NCI-H69 (cell line): ENCODE results near the gene PAK6.

Source experiments
- DNase-seq: peaks from one replicate; lab custom pipeline; 2025; lab: John Stamatoyannopoulos, UW

The PAK6 gene

DNA sequence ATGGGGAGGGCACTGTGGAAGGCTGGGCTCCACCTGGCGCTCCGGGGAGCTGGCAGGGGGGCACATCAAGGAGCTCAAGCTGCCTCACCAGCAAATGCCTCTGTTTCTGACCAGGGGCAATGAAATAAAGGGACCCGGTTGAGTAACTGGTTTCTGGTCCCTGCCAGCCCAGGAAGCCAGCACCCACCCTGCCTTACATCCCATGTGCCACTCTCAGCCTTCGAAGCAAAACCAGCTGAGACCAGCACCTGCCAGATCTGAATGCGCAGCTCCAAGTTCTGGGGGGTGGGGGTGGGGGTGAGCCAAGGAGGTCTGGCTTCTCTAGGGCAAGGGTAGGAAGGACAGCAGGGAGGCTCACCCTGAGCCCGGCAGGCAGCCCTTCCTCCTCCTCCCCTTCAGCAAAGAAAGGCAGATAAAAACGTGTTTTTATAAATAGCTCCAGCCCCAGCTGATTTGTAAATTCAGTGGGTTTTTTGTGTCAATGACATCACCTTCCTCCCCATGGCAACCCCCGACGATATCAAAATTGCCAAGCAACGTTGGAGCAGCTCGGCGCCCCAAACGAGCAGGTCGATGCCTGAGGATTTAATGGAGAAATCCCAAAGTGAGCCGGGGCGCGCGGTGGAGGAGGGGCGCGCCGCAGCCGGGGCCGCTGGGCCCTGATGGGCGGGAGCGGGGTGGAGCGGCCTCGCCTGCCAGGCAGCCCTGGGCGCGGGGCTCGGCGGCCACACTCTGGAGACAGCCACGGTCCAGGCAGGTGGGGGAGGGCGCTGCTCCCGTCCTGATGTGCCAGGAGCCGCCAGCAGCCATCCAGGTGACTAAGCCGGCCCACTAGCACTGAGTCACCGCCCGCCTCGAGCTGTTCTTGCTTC is at the start of gene PAK6:
PAK6 (plus strand) TSS at position 532 of the 872 bp plus-strand sequence. CDS start 25,723 bp downstream, outside the sequence.
- peak; percentile 82 for DNase-seq

DNA sequence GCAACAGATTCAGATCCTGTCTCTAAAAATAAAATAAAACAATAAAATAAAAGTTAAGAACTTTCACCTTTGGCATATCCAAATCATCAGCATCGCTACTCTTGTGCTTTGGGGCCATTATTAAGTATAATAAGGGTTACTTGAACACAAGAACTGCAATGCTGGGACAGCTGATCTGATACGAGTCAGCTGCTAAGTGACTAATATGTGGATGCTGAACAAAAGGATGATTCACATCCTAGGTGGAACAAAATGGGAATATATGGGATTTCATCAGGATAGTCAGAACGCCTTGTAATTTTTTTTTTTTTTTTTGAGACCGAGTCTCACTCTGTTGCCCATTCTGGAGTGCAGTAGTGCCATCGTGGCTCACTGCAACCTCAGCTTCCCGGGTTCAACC is 48.3 kb upstream of the PAK6 start:
- no peak for DNase-seq

DNA sequence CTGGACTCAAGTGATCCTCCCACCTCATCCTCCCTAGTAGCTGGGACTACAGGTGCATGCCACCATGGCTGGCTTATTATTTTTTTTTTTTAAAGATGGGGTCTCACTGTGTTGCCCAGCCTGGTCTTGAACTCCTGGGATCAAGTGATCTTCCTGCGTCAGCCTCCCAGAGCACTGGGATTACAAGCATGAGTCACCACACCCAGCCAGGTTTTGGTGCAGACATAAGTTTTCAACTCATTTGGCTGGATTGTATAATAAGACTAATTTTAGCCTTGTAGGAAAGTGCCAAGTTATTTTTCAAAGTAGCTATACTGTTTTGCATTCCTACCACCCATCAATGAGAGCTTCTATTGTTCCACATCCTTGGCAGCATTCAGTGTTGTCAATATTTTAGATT is 45.9 kb upstream of the PAK6 start:
- DNase-seq, result no peak

DNA sequence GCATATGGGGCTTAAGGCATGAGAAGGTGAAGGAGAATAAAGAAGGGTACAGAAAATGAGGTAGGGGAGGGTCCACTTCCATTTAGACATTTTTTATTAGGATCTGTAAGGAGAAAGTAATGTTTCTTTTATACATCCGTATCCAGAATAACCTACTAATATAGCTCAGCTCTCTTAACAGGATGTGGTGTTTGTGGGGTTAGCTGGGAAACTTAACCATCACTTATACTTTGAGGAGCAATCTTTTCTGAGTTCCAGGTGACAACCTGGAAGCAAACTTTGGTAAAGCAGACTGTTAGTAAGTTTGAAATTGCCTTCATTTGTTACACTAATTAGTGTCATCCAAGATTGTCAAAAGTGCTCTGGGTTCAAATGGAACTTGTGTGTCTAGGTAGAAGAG is 41.4 kb upstream of the PAK6 start:
- no peak for DNase-seq

DNA sequence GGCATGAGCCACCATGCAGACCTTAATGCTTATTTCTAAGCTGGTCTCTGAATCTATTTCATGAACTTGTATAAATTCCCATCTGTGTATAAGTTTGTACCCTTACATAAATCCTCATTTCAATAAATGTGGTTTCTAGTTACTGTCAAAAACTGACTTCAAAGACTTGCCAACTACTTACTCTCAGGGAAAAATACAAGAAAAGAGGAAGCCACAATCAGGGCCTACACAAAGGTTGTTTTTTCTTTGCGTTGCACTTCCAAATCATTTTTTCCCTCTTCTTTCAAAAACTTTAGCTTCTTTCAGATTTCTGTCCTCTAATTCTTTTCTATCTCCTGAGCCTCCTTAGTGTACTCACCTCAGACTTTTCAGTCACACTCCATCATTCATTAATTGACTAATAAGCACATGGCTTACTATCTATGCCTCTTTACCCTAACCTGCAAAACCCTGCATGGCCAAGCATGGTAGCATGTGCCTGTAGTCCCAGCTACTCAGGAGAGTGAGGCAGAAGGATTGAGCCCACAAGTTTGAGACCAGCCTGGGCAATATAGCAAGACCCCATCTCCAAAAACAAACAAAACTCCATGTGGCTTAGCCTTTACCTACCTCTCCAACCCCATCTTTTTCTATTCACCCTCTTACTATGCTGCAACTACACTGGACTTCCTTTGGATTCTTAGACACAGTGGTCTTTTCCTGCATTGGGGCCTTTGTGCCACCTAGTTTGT is 40.3 kb upstream of the PAK6 start:
- DNase-seq, result no peak

DNA sequence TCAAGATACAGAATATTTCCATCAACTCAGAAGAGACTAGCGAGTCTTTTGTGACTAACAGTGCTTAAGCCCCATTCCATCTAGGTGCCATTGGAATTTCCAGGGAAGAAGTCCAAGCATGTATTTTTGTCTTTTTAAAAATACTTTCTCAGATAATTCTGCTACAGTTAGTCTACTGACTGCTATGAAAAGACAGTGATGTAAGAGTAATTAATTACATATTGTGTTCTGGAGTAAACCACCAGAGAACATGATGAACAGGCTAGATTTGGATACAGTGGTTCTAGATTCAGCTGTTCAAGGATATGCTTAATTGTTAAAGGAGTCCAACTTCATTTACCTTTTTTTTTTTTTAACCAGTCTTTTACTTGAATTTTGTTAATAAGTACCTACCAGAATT is 34.8 kb upstream of the PAK6 start:
- no peak for DNase-seq

DNA sequence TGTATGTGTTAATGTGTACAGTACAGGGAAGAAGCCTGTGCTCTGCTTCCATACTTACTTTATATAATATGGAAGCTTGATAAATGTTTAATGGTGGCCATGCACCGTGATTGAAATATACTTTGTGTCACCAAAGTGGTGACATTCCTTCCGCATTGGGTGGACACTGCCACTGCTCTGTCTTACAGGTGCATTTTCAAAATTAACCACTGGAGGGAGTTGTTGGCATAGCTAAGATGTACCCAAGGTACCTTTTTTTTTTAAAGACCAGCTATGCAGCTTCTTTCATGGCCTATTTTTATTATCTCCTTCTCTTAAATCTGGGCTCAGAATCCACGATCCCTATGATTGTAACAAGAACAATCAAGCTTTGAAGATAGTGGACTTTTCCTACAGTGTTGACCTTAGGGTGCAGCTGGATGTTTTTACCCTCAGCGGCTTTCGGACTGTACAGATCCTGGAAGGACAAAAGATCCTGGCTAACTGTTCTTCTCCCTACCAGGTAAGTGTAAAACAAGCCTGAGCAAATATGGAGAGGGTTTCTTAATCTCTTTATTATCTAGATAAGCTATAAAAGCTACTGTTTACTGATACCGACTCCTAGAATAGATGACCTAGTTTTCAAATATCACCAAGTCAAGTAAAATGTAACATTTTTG is 21.6 kb upstream of the PAK6 start:
- DNase-seq, result peak; percentile 79

DNA sequence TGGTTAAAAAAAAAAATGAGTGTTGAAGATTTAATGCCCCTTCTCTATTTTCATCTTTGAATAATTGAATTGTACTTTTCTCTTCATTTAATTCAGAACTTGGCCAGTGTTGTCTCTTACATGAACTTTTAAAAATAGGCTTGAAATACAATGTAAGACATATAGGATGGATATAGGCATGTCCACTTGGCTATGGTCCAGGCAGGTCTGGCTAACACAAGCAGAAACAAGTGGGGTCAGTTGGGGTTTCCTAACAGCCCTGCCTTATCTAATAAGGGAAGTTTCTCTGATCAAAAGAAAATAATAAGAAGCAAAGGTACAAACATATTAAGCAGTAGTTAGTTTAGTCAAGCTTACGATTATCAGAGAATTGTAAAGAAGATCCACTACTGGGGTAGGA is 19.1 kb upstream of the PAK6 start:
- DNase-seq, result no peak

DNA sequence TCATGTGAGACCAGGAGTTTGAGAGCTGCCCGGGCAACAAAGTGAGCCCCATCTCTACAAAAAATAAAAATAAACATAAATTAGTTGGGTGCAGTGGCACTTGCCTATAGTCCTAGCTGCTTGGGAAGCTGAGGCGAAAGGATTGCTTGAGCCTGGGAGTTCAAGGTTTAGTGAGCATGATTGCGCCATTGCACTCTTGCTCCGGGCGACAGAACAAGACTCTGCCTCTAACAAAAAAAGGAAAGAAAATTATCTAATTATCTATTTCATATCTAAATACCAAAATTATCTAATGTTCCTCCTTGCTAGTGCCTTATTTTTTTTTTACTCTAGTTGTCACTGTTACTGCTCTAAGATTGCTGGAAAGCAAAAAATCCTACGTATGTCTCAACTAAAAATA is 16.7 kb upstream of the PAK6 start:
- DNase-seq, result no peak

DNA sequence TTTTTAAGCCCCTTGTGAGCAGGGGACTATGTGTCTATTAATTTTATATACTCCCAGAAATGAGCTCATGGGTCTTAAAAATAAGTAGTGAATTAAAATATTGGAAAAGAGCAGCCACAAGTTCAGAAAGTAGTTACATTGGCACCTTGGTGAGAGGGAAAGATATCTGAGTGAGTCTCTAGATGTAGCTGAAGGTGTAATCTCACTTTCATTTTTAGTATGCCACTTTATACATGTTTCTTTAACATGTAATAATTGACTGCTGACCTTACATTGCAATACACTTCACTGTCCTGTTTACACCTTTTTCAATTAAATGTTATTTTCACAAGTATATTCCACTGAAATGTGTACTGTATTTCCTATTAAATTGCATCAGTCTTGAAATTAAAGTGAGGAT is 12.1 kb upstream of the PAK6 start:
- DNase-seq, result no peak

DNA sequence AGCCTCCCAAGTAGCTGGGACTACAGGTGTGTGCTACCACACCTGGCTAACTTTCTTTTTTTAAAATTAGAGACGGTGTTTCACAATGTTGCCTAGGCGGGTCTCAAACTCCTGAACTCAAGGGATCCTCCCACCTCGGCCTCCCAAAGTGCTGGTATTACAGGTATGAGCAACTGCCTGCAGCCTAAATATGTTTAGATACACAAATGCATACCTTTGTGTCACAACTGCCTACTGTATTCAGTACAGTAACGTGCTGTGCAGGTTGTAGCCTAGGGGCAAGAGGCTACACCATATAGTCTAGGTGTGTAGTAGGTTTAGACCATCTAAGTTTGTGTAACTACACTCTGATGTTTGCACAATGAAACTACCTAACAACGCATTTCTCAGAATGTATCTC is 9.5 kb upstream of the PAK6 start:
- no peak for DNase-seq

DNA sequence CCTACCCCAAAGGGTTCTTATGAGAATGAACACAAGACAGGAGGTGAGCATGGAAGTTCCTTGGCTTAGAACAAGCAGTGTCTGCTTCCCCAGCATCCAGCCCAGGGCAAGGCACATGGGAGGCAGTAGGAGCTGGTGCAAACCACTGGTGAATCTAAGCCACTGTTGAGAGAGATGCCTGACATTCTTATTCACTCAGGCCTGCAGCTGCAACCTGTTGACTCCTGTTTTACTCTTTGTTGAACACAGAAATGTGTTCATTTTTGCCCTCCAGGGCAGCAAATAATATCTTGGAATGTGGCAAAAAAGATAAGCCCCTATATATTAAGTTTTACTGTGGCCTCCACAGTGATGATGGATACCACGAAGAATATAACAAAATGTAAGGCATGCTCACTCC is 8.9 kb upstream of the PAK6 start:
- DNase-seq, result no peak

DNA sequence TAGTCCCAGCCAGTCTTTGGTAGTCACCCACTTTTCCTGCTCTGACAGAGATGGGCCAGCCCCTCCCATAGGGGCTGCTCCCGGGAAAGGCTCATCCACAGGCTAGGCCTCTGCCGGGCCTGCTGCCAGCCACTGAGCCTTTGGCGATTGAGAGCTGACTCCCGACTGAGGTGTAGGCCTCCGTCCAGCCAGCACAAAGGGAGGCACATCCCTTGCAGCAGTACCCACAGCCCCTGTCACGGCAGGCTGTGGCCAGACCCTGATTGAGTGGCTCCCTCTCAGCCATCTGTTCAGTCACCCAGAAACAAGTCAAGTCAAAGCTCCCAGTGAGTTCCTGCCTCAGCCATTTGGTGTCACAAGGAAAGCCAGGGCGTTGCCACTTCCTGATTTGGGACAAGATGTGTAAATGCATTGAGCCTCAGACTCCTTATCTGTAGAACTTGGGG is 6.2 kb upstream of the PAK6 start:
- no peak for DNase-seq

DNA sequence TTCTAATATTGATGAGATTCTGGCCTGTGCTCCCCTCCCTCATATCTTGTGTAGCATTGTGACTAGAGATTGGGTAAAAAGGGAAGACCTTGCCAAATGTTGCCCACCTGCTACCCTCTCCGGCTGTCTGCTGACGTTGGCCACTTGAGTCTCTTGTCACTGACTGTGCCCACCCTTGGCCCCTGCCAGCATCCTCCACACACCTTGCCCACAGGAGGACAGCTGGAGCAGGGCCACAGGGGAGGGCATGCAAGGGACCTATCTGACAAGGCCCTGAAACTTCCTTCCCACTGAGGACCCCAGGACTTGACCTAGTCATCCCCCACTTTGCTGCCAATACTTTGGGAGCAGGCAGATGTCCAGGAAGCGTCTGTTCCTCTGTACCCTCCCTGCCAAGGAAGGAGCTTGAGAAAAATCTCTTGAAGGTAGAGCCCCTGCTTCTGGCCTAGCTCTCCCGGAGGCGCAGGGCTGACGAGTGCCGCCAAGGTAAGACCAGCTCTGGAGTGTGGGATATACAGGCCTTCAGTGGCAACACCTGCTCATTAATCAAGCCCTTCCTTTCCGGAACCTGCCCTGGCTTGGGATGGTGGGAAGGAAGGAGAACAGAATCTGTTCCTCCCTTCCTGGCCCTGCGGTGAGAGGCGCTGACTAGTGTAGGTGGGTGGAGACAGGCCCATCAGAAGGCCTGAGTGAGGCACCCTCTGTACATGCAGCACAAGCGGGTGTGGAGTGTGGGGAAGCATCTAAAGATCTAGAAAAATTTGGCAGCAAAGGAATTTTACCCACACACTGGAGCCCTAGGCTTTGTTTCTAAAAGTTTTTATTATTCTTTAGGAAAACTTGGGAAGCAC is 4.9 kb upstream of the PAK6 start:
- no peak for DNase-seq

DNA sequence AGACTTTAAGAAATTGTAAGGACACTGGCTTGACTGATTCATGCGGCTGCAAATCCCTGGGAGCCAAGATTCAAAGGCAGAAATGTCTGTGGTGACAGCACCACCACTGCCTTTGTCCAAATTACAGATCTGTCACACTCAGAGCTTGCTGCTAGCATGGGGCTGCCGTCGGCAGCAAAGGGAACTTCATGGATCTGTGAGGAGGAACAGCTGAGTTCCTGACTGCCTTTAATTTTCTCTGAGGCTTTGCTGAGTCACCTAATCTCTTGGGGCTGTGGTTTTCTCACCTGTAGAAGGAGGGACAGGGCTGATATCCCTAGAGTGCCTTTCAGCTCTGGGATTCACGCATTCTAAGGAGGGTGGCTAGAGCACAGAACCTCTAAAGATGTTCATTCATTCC is 4.1 kb upstream of the PAK6 start:
- no peak for DNase-seq

DNA sequence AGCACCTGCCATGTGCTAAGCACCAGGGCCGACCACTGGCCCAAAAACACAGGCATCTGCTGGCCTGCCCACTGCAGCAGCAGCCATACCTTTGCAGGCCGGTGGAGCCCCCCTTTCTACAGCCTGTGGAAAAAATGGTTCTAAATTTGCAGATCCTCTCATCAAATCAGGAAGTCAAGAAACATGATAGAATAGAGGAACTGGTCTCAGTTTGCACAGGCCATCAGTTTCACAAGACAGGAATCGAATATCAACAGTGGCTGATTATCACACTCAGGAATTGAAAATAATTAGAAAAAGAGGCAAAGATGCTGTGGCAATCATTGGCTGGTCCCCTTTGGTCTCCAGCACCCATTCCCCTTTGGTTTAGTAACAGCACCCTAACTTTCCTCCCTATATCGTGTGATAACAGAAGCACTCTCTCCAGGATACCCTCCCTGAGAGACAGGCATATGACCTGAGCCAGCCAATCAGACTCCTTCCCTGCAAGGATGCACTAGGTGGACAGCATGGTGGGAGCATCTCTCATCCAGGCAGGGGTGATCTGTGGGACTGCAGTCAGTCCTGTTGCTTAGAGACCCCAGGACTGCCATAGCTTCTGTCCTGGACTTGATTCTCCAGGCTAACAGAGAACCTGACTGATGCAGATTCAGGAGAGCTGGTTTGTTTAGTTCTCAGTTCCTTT is 3.5 kb upstream of the PAK6 start:
- DNase-seq, result peak; percentile 21

DNA sequence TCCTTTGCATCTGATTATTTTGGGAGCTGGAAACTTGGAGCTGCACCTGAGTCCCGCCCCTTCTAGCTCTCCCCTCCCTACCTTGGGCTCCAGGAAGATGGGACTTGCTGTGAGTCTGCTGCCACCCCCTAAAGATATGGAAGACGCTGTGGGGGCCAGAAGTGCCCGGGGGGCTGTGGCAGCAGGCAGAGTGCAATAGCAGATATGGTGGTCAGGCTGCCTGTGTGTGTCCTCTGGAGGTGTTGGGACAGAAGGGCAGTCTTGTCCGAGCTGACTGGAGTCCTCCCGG is 485 bp downstream of the PAK6 start:
- no peak for DNase-seq

DNA sequence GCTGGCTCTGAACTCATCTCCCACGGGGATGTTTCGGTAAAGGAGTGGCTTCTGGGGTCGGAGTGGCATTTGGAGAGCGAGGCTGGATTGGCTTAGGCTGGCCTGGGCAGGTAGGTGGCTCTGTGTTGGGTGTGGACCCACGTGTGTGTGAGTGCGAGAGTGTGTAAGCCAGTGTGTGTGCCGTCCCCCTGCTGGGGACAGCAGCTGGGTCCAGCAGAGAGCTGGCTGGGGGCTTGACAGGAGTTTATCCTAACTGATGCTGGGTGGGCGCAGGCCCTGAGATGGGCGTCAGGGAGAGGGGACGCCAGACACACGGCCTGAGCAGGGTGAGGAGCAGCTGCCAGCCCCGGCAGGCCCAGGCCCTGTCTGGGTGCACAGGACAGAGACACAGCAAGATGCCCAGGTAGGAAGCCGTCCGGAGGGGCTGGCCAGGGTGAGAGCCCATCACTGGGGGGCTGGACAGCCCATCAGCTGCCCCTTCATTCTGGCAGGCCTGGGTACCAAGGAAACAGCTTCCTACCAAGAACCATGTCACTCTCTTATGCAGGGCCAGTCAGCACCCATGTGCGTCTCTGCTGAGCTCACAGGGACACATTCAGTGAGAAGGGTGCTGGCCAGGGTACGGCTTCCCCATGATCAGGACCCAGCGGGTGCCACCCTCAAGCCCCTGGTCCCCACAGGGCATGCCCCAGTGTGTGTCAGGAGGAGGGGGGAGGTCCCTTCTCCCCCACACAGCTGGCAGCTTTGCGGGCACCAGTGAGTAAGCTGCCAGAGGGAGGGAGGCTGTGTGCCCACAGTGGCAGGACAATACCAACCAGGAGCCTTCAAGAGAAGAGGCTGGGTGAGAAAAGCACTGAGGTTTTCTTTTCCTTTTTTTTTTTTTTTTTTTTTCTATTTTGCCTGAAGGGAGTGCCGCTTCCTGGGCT is 1.1 kb downstream of the PAK6 start:
- DNase-seq, result no peak

DNA sequence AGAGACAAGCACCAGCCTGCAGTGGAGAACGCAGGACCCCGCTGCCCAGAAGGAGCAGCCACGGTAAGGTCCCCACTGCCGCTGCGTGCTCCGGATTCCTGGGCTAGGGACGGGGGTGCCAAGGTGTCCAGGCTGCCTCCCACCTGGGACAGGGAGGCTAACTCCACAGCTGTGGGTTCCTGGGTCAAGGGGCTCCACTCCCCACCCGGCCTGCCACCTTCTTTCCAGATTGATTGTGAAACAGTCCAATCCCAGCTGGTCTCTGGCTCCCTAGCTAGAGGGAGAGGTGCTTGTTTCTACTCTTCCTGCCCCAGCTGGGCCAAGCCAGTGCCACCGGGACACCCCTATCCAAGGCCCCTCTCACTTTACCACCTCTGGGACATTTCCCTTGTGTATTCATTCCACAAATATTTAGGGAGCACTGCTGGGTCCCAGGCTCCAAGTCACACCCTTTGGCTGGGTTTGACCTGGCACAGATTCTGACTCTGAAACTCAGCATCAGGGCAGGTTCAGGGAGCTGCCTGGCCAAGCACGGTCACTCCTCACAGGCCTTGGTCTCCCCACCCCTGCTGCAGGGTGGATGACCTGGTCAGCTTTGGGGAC is 1.9 kb downstream of the PAK6 start:
- DNase-seq, result no peak
